Measurements from ENCODE around the gene KXD1. TPM values are rescaled to one million over a fixed set of nuclear protein-coding genes. Genes with fewer than 3 reads are reported as not detected.

Gene KXD1
- total and polyA plus RNA-seq, 10 of the 15 experiments (the other 5 are each of a cell fraction or from before 2014, with no cell fraction given) = 27.5 to 209 (median 129) TPM

- FAIRE-seq = no peak
- no TSS peak for BruUV-seq (replicated peaks)
- Histone ChIP-seq H3K27me3 (replicated peaks in 1 of 2; ENCODE audit: control insufficient read depth in 2 of 2, insufficient read depth in 2 of 2, low read length in 1 of 2) (no peaks in the 10 kb centered on the region), H3K4me3 (no peak overlapping the region), H3K36me3 (ENCODE audit: control insufficient read depth in 2 of 2, insufficient read depth in 2 of 2, low read length in 1 of 2) (no peaks in the 10 kb centered on the region; a peak in 2 of 4 replicates), H3K9me3 (replicated peaks; ENCODE audit: control insufficient read depth, insufficient read depth, low read length) (no peaks in the 10 kb centered on the region), H3K27ac (ENCODE audit: control insufficient read depth, insufficient read depth) (no peak overlapping the region), H2AFZ (ENCODE audit: control insufficient read depth, low read depth, low read length) (no peak overlapping the region), H3K4me2 (ENCODE audit: control insufficient read depth, insufficient read depth) (no peak overlapping the region), H4K20me1 (ENCODE audit: control insufficient read depth, insufficient read depth) (peaks cover 4% of the 10 kb centered on the region), H3K4me1 (ENCODE audit: control insufficient read depth, insufficient read depth, low read length) (peaks cover 8% of the 10 kb centered on the region), H3K79me2 (ENCODE audit: control insufficient read depth, insufficient read depth, low read length) (peaks cover 79% of the 10 kb centered on the region), H3K9ac (ENCODE audit: control insufficient read depth, insufficient read depth, low read length) (no peak overlapping the region)
- CTCF ChIA-PET = interaction anchor here (1.2 to 4.4 kb wide), 3 partner anchors 11 to 329 kb away, joined by 3 to 26 read pairs (median 4); partner anchors contain the start of gene KXD1
- no peak for DNase-seq (ENCODE audit: low read depth, low spot score)
- in situ Hi-C loops (cut with MboI) (no loop called here), intact Hi-C loops (cut with micrococcal nuclease; ENCODE audit: unreplicated experiment) (no loop called here)
- SMC1A ChIA-PET (ENCODE audit: uncharacterized antibody, unreplicated experiment) = interaction anchor here (5.4 kb wide), 1 partner anchor 40 kb away, joined by 24 read pairs; the partner anchor contains the start of gene KXD1
- TF ChIP-seq RUNX3 (IDR thresholded peaks at IDR 0.05; ENCODE audit: low read length) = no peak
- TF ChIP-seq SUPT20H (IDR thresholded peaks at IDR 0.05; ENCODE audit: borderline replicate concordance, control insufficient read depth, low read depth, low read length) = no peak
- no peak for TF ChIP-seq TARDBP (IDR thresholded peaks at IDR 0.05; ENCODE audit: borderline replicate concordance)
- no peak for TF ChIP-seq MYB (IDR thresholded peaks at IDR 0.05; ENCODE audit: borderline replicate concordance, low read depth, low read length)
- no peak for TF ChIP-seq BRCA1 (IDR thresholded peaks at IDR 0.05; ENCODE audit: low read depth, low read length)
- TF ChIP-seq EP300 (IDR thresholded peaks at IDR 0.05; ENCODE audit: borderline replicate concordance in 1 of 2, control insufficient read depth in 1 of 2, low read depth in 2 of 2, low read length in 2 of 2) = no peak
- TF ChIP-seq PRDM15 (CRISPR knock-in tag; IDR thresholded peaks at IDR 0.05) = no peak
- no peak for TF ChIP-seq GATAD2B (conservative IDR thresholded peaks at IDR 0.05; ENCODE audit: low read depth)
- TF ChIP-seq KDM1A (IDR thresholded peaks at IDR 0.05; ENCODE audit: borderline replicate concordance) = no peak
- RAD21 ChIA-PET (ENCODE audit: unreplicated experiment) = interaction anchor here (1.2 kb wide), 1 partner anchor 27 kb away, joined by 4 read pairs; the partner anchor contains the start of gene FKBP8
- WGBS (ENCODE audit: insufficient coverage, insufficient replicate concordance, low lambda C conversion rate, missing lambda C conversion rate) = 88% methylated on average over 4 of the region's 4 CpGs
- ATAC-seq = no peak
- POLR2A ChIA-PET = interaction anchor here (0.6 to 0.7 kb wide), 3 partner anchors 19 to 81 kb away, joined by 3 to 7 read pairs (median 3); no protein-coding TSS in a partner anchor
Observed at GRCh38 chr19:18517606-18518005, 40.1 kb upstream of the KXD1 start.
